Testis (tissue), 3 donors: Measurements from ENCODE around the gene LZTFL1. TPM values are rescaled to one million over a fixed set of nuclear protein-coding genes. Genes with fewer than 3 reads are reported as not detected.

Experiments
- DNase-seq: peaks from one replicate; pipeline ENCODE4 v3.0.0-alpha.2; 2019
- H3K27ac ChIP-seq, 2 donors: fragments of 200-600 bp; sonication (generic); one replicate each; pipeline ENCODE4 v1.5.1; 2019
- H3K27me3 ChIP-seq: fragments of 200-600 bp; sonication (generic); one replicate; pipeline ENCODE4 v1.5.1; 2019
- H3K36me3 ChIP-seq: fragments of 200-600 bp; sonication (generic); one replicate; pipeline ENCODE4 v1.5.1; 2017; ENCODE audit warnings: low read depth; ENCODE audit errors: missing control alignments
- H3K4me1 ChIP-seq: fragments of 200-600 bp; sonication (generic); one replicate; pipeline ENCODE4 v1.5.1; 2019
- H3K4me3 ChIP-seq, 2 donors: fragments of 200-600 bp; sonication (generic); one replicate each; pipeline ENCODE4 v1.5.1; 2017 to 2019
- H3K9me3 ChIP-seq: fragments of 200-600 bp; sonication (generic); one replicate; pipeline ENCODE4 v1.5.1; 2017
- POLR2A ChIP-seq: fragments of 450-650 bp; IDR thresholded peaks from one replicate; pipeline ENCODE4 v1.6.1; 2017; ENCODE audit warnings: antibody characterized with exemption, mild to moderate bottlenecking, moderate library complexity
- WGBS, 2 donors: methylation state at CpG; one replicate each; pipeline ENCODE4 v1.1.5; 2018; 5-methylcytosine and 5-hydroxymethylcytosine counted together
- intact Hi-C: fragments of 100-400 bp; cut with DNase I; formaldehyde crosslinking; loops from one replicate; pipeline ENCODE4 v1.15.1; 2023; ENCODE audit warnings: low total_unique reads
- polyA plus RNA-seq: library from polyadenylated mRNA; stranded (reverse); fragments of 350-450 nt; fragmentation: Illumina TruSeq; extraction: RNeasy Lipid Tissue Mini Kit (QIAGEN cat#74804); gene quantifications from one replicate; pipeline ENCODE4 v1.2.3, GENCODE V29; 2014; ENCODE audit warnings: low read depth, low replicate concordance; ENCODE audit not compliant: insufficient read depth
- total RNA-seq, 2 donors: library from RNA; depleted of rRNA; stranded (reverse); fragments of >200 nt; gene quantifications; one replicate each; pipeline ENCODE4 v1.2.3, GENCODE V29; 2016
- TF ChIP-seq, protein P1 (sequence below), 3 experiments: fragments of 450-650 bp in 2 of 3; fragments of 200-600 bp in 1 of 3; sonication (generic) in 1 of 3; IDR thresholded peaks; one replicate each; pipeline ENCODE4 v1.5.1; 2016 to 2019; ENCODE audit warnings: antibody characterized with exemption in 3 of 3, mild to moderate bottlenecking in 2 of 3, moderate library complexity in 1 of 3

Gene LZTFL1
- total and polyA plus RNA-seq, 3 donors from 2014 or later = 55.6 to 156 (median 66.4) TPM

DNA sequence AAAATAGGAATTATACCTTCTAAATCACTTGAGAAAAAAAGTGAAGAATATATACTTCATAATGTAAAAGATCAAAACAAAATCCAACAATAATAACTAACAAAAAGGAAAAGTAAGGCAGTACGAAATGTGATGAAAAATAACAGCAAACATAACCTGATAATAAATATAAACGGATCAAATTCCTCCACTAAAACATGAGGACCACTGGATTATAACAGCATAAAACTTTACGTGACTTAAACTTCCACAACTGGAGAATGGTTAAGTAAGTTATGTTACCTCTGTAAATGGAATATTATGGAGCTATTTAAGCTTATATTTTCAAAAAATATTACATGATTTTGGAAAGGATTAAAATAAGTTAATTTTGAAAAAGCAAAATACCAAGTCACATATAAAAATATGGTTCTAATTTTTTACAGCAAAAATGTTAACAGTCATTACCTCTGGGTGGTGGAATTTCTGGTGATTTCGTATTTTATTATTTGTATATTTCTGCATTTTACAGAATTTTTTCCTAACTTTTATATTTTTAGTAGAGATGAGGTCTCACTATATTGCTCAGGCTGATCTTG is 52.6 kb downstream of the LZTFL1 start:
- TF ChIP-seq, protein P1, sequence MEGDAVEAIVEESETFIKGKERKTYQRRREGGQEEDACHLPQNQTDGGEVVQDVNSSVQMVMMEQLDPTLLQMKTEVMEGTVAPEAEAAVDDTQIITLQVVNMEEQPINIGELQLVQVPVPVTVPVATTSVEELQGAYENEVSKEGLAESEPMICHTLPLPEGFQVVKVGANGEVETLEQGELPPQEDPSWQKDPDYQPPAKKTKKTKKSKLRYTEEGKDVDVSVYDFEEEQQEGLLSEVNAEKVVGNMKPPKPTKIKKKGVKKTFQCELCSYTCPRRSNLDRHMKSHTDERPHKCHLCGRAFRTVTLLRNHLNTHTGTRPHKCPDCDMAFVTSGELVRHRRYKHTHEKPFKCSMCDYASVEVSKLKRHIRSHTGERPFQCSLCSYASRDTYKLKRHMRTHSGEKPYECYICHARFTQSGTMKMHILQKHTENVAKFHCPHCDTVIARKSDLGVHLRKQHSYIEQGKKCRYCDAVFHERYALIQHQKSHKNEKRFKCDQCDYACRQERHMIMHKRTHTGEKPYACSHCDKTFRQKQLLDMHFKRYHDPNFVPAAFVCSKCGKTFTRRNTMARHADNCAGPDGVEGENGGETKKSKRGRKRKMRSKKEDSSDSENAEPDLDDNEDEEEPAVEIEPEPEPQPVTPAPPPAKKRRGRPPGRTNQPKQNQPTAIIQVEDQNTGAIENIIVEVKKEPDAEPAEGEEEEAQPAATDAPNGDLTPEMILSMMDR (IDR thresholded peaks at IDR 0.05) = no peak
- TF ChIP-seq POLR2A = no peak
- H3K36me3 ChIP-seq = no peaks in the 10 kb centered on the region

DNA sequence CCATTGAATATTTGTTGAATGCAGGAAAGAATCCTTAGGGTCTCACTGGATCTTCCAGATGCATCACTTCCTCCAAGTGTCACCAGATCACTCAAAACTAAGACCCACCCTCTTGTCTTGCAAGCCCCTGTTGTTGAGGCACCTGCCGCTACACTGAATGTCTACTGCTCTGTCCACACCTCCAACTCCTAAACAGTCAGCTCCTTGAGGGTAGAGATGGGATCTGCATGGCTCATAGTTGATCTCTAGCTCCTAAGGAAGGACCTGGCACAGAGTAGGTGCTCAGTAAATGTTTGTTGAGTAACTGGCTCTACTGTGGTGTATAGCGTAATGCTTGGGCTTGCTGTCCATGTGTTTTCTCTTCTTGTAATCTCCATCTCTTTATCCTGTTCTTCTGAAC is 54.4 kb downstream of the LZTFL1 start:
- intact Hi-C loops = no loop called here
- no peaks in the 10 kb centered on the region for H3K27me3 ChIP-seq
- no peak overlapping the region for H3K4me3 ChIP-seq
- no peak overlapping the region for H3K27ac ChIP-seq
- no peak for TF ChIP-seq POLR2A
- TF ChIP-seq, protein P1 (IDR thresholded peaks at IDR 0.05) = no peak
- H3K4me1 ChIP-seq = no peaks in the 10 kb centered on the region
- WGBS, 2 donors = 98 to 100% methylated on average over 2 of the region's 2 CpGs
- H3K9me3 ChIP-seq = no peaks in the 10 kb centered on the region
- no peaks in the 10 kb centered on the region for H3K36me3 ChIP-seq
- no peak for DNase-seq

More for the DNA sequence above, 52.6 kb downstream of the LZTFL1 start:
- no peaks in the 10 kb centered on the region for H3K9me3 ChIP-seq
- no peaks in the 10 kb centered on the region for H3K27me3 ChIP-seq
- no peak for DNase-seq
- 88 to 90% methylated on average over 4 of the region's 4 CpGs for WGBS, 2 donors
- H3K4me1 ChIP-seq = no peaks in the 10 kb centered on the region
- no peak overlapping the region for H3K4me3 ChIP-seq
- intact Hi-C loops = no loop called here
- no peak overlapping the region for H3K27ac ChIP-seq

DNA sequence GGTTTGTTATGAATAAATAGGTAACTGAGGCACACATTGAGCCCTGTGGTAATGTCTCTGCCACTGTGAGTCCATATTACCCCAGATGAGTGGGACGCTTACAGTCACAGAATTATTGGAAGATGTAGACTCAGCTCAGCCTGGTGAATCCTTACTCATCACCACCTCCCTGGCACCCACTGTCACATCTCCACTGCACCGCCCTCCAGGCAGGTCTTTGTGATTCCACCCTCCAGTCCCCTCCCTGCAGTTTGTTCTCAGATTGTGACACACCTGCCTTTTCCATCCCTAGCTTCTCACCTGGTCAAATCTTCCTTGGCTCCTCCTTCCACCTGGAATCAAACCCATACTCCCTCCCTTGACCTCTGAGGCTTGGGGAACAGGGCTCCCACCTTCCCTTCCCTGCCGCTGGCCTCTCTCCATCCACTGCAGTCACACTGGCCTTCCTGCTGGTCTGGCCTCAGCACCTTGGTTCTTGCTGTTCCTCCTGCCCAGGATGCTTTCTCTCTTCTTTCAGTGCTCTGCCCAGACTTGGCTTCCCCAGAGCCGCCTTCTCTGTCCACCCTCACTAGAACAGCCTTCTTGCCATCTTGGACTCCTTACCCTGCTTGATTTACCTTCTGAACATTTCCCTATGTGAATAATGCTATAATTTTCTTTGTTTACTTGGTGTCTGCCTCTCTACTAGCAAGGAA is 55.0 kb downstream of the LZTFL1 start:
- Histone ChIP-seq H3K36me3 (no peaks in the 10 kb centered on the region), H3K4me1 (no peaks in the 10 kb centered on the region), H3K9me3 (no peaks in the 10 kb centered on the region), H3K27me3 (no peaks in the 10 kb centered on the region), H3K4me3 (no peak overlapping the region), H3K27ac (no peak overlapping the region)
- DNase-seq = no peak
- intact Hi-C loops = no loop called here
- no peak for TF ChIP-seq POLR2A
- TF ChIP-seq, protein P1 (IDR thresholded peaks at IDR 0.05) = no peak
- 79 to 94% methylated on average over 4 of the region's 4 CpGs for WGBS, 2 donors

DNA sequence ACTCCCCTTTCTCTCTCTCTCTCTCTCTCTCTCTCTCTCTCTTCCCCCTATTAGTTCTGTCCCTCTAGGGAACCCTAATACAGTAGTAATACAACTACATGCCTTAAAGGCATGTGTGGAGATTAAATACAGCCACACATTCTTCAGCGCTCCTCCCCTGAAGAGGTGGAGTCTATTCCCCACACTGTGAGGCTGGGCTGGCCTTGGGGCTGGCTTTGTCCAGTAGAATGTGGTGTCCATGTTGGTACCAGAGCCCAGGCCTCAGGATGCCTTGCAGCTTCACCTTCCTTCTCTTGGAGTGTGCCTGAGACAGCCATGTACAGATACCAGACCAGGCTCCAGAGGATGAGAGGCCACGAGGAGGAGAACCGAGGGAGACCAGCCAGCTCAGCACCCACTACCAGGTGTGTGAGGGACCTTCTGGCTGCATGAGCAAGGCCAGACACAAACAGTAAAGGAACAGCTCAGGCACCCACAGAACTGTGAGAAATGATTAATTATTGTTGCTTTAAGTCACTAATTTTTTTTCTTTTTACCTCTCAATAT is 56.2 kb downstream of the LZTFL1 start:
- H3K36me3 ChIP-seq = no peaks in the 10 kb centered on the region
- TF ChIP-seq POLR2A = no peak
- TF ChIP-seq, protein P1 (IDR thresholded peaks at IDR 0.05) = no peak
- no peaks in the 10 kb centered on the region for H3K4me1 ChIP-seq
- no peaks in the 10 kb centered on the region for H3K27me3 ChIP-seq
- no peaks in the 10 kb centered on the region for H3K9me3 ChIP-seq
- H3K4me3 ChIP-seq = no peak overlapping the region
- no peak for DNase-seq
- 45 to 71% methylated on average over 3 of the region's 3 CpGs for WGBS, 2 donors
- intact Hi-C loops = no loop called here
- no peak overlapping the region for H3K27ac ChIP-seq
